Tongue (tissue), 2 donors: ENCODE results near the gene DNAJC18. TPM values are rescaled to one million over a fixed set of nuclear protein-coding genes. Genes with fewer than 3 reads are reported as not detected.
"Not testable (repeated sequence)": the region's sequence is repeated elsewhere in the genome, so short reads cannot be mapped to it uniquely, and the experiment has no call there.

Experiments
- DNase-seq: peaks from one replicate; pipeline ENCODE4 v3.0.0-alpha.2; 2015
- total RNA-seq: library from RNA; depleted of rRNA; stranded (reverse); fragments of >200 nt; gene quantifications from one replicate; pipeline ENCODE4 v1.2.3, GENCODE V29; 2014

Gene DNAJC18
- 21.8 TPM for total RNA-seq

- peak; percentile 97 for DNase-seq
Observed at GRCh38 chr5:139439013-139439903, at the start of gene DNAJC18. DNAJC18 (minus strand) TSS chr5:139439525; CDS start chr5:139439445, 80 bp downstream.

- no peak for DNase-seq
Observed at GRCh38 chr5:139488260-139488659, 48.9 kb upstream of the DNAJC18 start.

- no peak for DNase-seq
Observed at GRCh38 chr5:139486201-139486600, 46.9 kb upstream of the DNAJC18 start.

- DNase-seq = not testable (repeated sequence)
Observed at GRCh38 chr5:139482890-139483208, 43.5 kb upstream of the DNAJC18 start.

- peak; percentile 92 for DNase-seq
Observed at GRCh38 chr5:139482050-139482889, 42.9 kb upstream of the DNAJC18 start, which contains the start of gene STING1. STING1 (minus strand) TSS chr5:139482758; CDS start chr5:139481704, 1,054 bp downstream.

- DNase-seq = peak; percentile 37
Observed at GRCh38 chr5:139481580-139482049, 42.3 kb upstream of the DNAJC18 start.

GRCh38 chr5:139481122-139481533 is 41.8 kb upstream of the DNAJC18 start:
- peak; percentile 90 for DNase-seq

- not testable (repeated sequence) for DNase-seq
Observed at GRCh38 chr5:139479729-139480128, 40.4 kb upstream of the DNAJC18 start.

GRCh38 chr5:139478657-139479423 is 39.5 kb upstream of the DNAJC18 start:
- DNase-seq = not testable (repeated sequence)

GRCh38 chr5:139475865-139476617 is 36.7 kb upstream of the DNAJC18 start:
- no peak for DNase-seq

GRCh38 chr5:139474890-139475791 is 35.8 kb upstream of the DNAJC18 start:
- peak; percentile 76 for DNase-seq

GRCh38 chr5:139473565-139473964 is 34.2 kb upstream of the DNAJC18 start:
- DNase-seq = no peak

- peak; percentile 62 for DNase-seq
Observed at GRCh38 chr5:139473105-139473504, 33.8 kb upstream of the DNAJC18 start.

GRCh38 chr5:139472386-139473030 is 33.2 kb upstream of the DNAJC18 start:
- DNase-seq = no peak

GRCh38 chr5:139470821-139471300 is 31.5 kb upstream of the DNAJC18 start, which contains the start of gene SMIM33:
SMIM33 (plus strand) TSS chr5:139471004; CDS start chr5:139471122, 118 bp downstream.
- DNase-seq = no peak

GRCh38 chr5:139468421-139468931 is 29.2 kb upstream of the DNAJC18 start:
- no peak for DNase-seq

- DNase-seq = no peak
Observed at GRCh38 chr5:139462586-139463276, 23.4 kb upstream of the DNAJC18 start, which contains the start of gene ECSCR. ECSCR (minus strand) TSS chr5:139462743; CDS start chr5:139462670, 73 bp downstream.

- DNase-seq = no peak
Observed at GRCh38 chr5:139461698-139462097, 22.4 kb upstream of the DNAJC18 start.
